Measurements from ENCODE around the gene RHOXF1.
"Not testable (repeated sequence)": the region's sequence is repeated elsewhere in the genome, so short reads cannot be mapped to it uniquely, and the experiment has no call there.

Gene RHOXF1

DNA sequence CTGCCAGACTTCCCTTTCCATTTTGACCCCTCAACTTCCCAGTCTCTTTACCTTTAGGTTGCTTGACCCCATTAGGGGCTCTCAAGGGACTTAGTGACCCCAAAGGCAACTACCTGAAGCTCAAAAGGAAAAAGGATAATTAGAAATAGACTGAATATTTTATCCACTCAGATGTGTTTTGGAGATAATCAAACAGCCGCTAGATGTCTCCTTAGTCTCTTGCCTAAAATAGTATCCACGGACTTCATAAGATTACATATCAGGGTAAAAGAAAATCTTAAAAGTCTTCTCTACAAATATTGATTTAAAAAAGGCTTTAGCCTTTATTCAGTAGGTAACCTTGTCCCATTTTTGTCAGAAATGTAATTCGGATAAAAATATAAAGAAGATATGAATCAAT, 21.7 kb upstream of the RHOXF1 start:
- no peaks in the 10 kb centered on the region for H3K36me3 ChIP-seq (ENCODE audit: control insufficient read depth, insufficient read depth, low read length)

GRCh38 chrX:120136840-120137239, 21.1 kb upstream of the RHOXF1 start:
- no peaks in the 10 kb centered on the region for H3K9me3 ChIP-seq (ENCODE audit: control insufficient read depth, low read length)
- no peak overlapping the region for H3K27ac ChIP-seq (ENCODE audit: insufficient read depth, low read length, poor library complexity, severe bottlenecking)
- no peak overlapping the region for H3K4me3 ChIP-seq (ENCODE audit: insufficient read depth, low read depth, low read length, poor library complexity, severe bottlenecking)
- DNase-seq: no peak
- no peaks in the 10 kb centered on the region for H3K27me3 ChIP-seq (replicated peaks; ENCODE audit: control insufficient read depth, insufficient read depth, low read length, poor library complexity, severe bottlenecking)
- no peaks in the 10 kb centered on the region for H3K36me3 ChIP-seq (ENCODE audit: control insufficient read depth, insufficient read depth, low read length)
- H3K4me1 ChIP-seq (ENCODE audit: control insufficient read depth, insufficient read depth, low read length, poor library complexity, severe bottlenecking): no peaks in the 10 kb centered on the region

More for the DNA sequence above, 21.7 kb upstream of the RHOXF1 start:
- DNase-seq: no peak
- Histone ChIP-seq H3K27ac (ENCODE audit: insufficient read depth, low read length, poor library complexity, severe bottlenecking) (no peak overlapping the region), H3K9me3 (ENCODE audit: control insufficient read depth, low read length) (no peaks in the 10 kb centered on the region), H3K27me3 (replicated peaks; ENCODE audit: control insufficient read depth, insufficient read depth, low read length, poor library complexity, severe bottlenecking) (no peaks in the 10 kb centered on the region), H3K4me3 (ENCODE audit: insufficient read depth, low read depth, low read length, poor library complexity, severe bottlenecking) (no peak overlapping the region), H3K4me1 (ENCODE audit: control insufficient read depth, insufficient read depth, low read length, poor library complexity, severe bottlenecking) (no peaks in the 10 kb centered on the region)

GRCh38 chrX:120136128-120136527, 20.4 kb upstream of the RHOXF1 start:
- no peak overlapping the region for H3K4me3 ChIP-seq (ENCODE audit: insufficient read depth, low read depth, low read length, poor library complexity, severe bottlenecking)
- no peak overlapping the region for H3K27ac ChIP-seq (ENCODE audit: insufficient read depth, low read length, poor library complexity, severe bottlenecking)
- H3K27me3 ChIP-seq (replicated peaks; ENCODE audit: control insufficient read depth, insufficient read depth, low read length, poor library complexity, severe bottlenecking): no peaks in the 10 kb centered on the region
- no peaks in the 10 kb centered on the region for H3K9me3 ChIP-seq (ENCODE audit: control insufficient read depth, low read length)
- no peaks in the 10 kb centered on the region for H3K36me3 ChIP-seq (ENCODE audit: control insufficient read depth, insufficient read depth, low read length)
- H3K4me1 ChIP-seq (ENCODE audit: control insufficient read depth, insufficient read depth, low read length, poor library complexity, severe bottlenecking): no peaks in the 10 kb centered on the region
- no peak for DNase-seq

- not testable (repeated sequence) for H3K9me3 ChIP-seq (ENCODE audit: control insufficient read depth, low read length); H3K27me3 ChIP-seq (replicated peaks; ENCODE audit: control insufficient read depth, insufficient read depth, low read length, poor library complexity, severe bottlenecking); H3K4me1 ChIP-seq (ENCODE audit: control insufficient read depth, insufficient read depth, low read length, poor library complexity, severe bottlenecking); DNase-seq; H3K4me3 ChIP-seq (ENCODE audit: insufficient read depth, low read depth, low read length, poor library complexity, severe bottlenecking); H3K36me3 ChIP-seq (ENCODE audit: control insufficient read depth, insufficient read depth, low read length); H3K27ac ChIP-seq (ENCODE audit: insufficient read depth, low read length, poor library complexity, severe bottlenecking)
Observed at GRCh38 chrX:120128306-120128846, 12.7 kb upstream of the RHOXF1 start.

DNA sequence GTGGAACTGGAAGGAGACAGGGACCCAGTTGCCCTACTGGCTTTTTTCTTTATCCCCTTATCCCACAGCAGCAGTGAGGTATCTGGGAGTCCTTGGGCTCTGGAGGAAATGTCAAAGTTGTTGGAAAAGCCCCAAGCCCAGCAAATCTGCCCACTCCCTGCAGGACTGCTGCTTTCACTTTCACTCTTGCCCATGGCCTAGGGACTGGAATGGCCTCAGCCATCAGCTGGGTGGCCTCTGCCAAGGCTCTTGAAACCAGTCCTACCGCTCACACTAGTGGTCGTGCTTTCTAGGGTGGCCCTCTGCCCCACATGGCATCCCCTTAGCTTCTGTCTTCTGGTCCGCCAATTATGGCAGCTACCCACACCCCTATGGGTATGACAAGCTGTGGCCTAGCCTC, 9.7 kb upstream of the RHOXF1 start:
- no peaks in the 10 kb centered on the region for H3K9me3 ChIP-seq (ENCODE audit: control insufficient read depth, low read length)
- H3K4me3 ChIP-seq (ENCODE audit: insufficient read depth, low read depth, low read length, poor library complexity, severe bottlenecking): no peak overlapping the region
- no peak overlapping the region for H3K27ac ChIP-seq (ENCODE audit: insufficient read depth, low read length, poor library complexity, severe bottlenecking)
- no peaks in the 10 kb centered on the region for H3K36me3 ChIP-seq (ENCODE audit: control insufficient read depth, insufficient read depth, low read length)
- no peaks in the 10 kb centered on the region for H3K27me3 ChIP-seq (replicated peaks; ENCODE audit: control insufficient read depth, insufficient read depth, low read length, poor library complexity, severe bottlenecking)
- no peaks in the 10 kb centered on the region for H3K4me1 ChIP-seq (ENCODE audit: control insufficient read depth, insufficient read depth, low read length, poor library complexity, severe bottlenecking)
- DNase-seq: no peak

DNA sequence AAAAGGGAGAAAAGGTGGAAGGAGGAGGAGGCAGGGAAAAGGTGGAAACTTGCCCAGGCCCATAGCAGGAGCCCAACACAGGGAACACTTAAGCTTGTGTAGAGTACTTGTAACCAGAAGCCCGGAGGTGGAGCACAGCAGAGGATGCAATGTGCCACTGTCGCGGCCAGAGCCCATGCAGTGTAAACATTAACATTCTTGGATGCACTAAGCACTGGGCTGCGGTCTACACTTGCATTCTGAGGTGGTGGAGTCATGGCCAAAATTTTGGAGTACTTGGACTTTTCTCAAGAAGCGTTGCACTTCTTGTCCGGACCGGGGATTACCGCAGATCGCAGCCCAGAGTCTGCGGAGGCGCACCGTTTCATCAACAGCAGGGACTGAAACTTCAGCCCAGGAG, 4.5 kb upstream of the RHOXF1 start:
- no peak for DNase-seq
- Histone ChIP-seq H3K4me3 (ENCODE audit: insufficient read depth, low read depth, low read length, poor library complexity, severe bottlenecking) (no peak overlapping the region), H3K9me3 (ENCODE audit: control insufficient read depth, low read length) (no peaks in the 10 kb centered on the region), H3K36me3 (ENCODE audit: control insufficient read depth, insufficient read depth, low read length) (no peaks in the 10 kb centered on the region), H3K27ac (ENCODE audit: insufficient read depth, low read length, poor library complexity, severe bottlenecking) (no peak overlapping the region), H3K27me3 (replicated peaks; ENCODE audit: control insufficient read depth, insufficient read depth, low read length, poor library complexity, severe bottlenecking) (no peaks in the 10 kb centered on the region), H3K4me1 (ENCODE audit: control insufficient read depth, insufficient read depth, low read length, poor library complexity, severe bottlenecking) (no peaks in the 10 kb centered on the region)

DNA sequence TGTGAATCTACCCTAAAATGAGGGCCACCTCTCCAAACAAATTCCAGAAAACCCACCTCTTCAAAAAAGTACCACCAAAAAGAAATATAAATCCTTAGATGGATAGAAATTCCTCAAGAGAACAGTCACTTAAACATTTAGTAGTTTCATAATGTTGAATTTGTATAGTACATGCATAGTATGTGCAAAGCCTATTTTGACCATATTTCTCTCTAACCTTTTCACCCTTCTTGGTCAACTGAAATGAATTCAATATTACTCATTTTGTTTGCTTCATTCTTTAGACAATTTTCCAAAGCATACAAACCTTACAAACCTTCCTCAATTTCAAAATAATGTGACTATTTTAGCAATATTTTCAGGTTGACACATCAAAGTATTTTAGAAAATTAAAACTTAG, 4.1 kb downstream of the RHOXF1 start:
- no peaks in the 10 kb centered on the region for H3K4me1 ChIP-seq (ENCODE audit: control insufficient read depth, insufficient read depth, low read length, poor library complexity, severe bottlenecking)
- H3K4me3 ChIP-seq (ENCODE audit: insufficient read depth, low read depth, low read length, poor library complexity, severe bottlenecking): no peak overlapping the region
- no peaks in the 10 kb centered on the region for H3K36me3 ChIP-seq (ENCODE audit: control insufficient read depth, insufficient read depth, low read length)
- H3K27me3 ChIP-seq (replicated peaks; ENCODE audit: control insufficient read depth, insufficient read depth, low read length, poor library complexity, severe bottlenecking): no peaks in the 10 kb centered on the region
- no peaks in the 10 kb centered on the region for H3K9me3 ChIP-seq (ENCODE audit: control insufficient read depth, low read length)
- no peak for DNase-seq
- no peak overlapping the region for H3K27ac ChIP-seq (ENCODE audit: insufficient read depth, low read length, poor library complexity, severe bottlenecking)

DNA sequence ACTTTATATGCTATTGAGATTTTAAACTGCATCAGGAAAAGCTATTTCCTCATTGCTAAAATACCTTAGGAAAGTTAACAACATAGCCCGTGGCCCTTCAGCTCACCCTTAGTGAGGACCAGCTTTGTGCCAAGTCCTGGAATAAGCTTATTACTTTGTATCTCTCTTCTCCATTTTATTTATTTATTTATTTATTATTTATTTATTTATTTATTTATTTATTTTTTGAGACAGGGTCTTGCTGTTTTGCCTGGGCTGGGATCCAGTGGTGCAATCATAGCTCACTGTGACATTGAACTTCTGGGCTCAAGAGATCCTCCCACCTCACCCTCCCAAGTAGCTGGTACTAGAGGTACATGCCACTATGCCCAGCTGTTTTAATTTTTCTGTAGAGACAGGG, 6.3 kb downstream of the RHOXF1 start:
- no peak overlapping the region for H3K4me3 ChIP-seq (ENCODE audit: insufficient read depth, low read depth, low read length, poor library complexity, severe bottlenecking)
- no peaks in the 10 kb centered on the region for H3K9me3 ChIP-seq (ENCODE audit: control insufficient read depth, low read length)
- no peak overlapping the region for H3K27ac ChIP-seq (ENCODE audit: insufficient read depth, low read length, poor library complexity, severe bottlenecking)
- H3K4me1 ChIP-seq (ENCODE audit: control insufficient read depth, insufficient read depth, low read length, poor library complexity, severe bottlenecking): no peaks in the 10 kb centered on the region
- no peaks in the 10 kb centered on the region for H3K36me3 ChIP-seq (ENCODE audit: control insufficient read depth, insufficient read depth, low read length)
- H3K27me3 ChIP-seq (replicated peaks; ENCODE audit: control insufficient read depth, insufficient read depth, low read length, poor library complexity, severe bottlenecking): no peaks in the 10 kb centered on the region
- DNase-seq: no peak

- H3K9me3 ChIP-seq (ENCODE audit: control insufficient read depth, low read length); H3K27me3 ChIP-seq (replicated peaks; ENCODE audit: control insufficient read depth, insufficient read depth, low read length, poor library complexity, severe bottlenecking); H3K4me3 ChIP-seq (ENCODE audit: insufficient read depth, low read depth, low read length, poor library complexity, severe bottlenecking); H3K27ac ChIP-seq (ENCODE audit: insufficient read depth, low read length, poor library complexity, severe bottlenecking); DNase-seq; H3K4me1 ChIP-seq (ENCODE audit: control insufficient read depth, insufficient read depth, low read length, poor library complexity, severe bottlenecking); H3K36me3 ChIP-seq (ENCODE audit: control insufficient read depth, insufficient read depth, low read length): not testable (repeated sequence)
Observed at GRCh38 chrX:120104707-120105106, 11.0 kb downstream of the RHOXF1 start.

DNA sequence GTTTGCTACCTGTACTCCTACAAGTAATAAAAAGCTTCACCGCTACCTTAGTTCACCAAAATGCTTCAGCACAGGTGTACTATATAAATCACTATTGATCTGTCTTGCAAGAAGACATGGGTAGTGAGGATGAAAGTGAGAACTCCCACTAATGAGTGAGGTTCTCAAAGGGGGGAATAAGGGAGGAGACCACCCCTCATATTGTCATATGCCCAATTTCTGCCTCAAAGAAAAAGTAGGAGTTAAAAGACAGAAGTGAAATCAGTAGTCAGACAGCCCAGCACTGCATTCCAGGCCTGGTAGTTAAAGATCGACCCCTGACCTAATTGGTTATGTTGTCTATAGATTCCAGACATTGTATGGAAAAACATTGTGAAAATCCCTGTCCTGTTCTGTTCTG, 14.7 kb downstream of the RHOXF1 start:
- H3K9me3 ChIP-seq (ENCODE audit: control insufficient read depth, low read length); H3K27ac ChIP-seq (ENCODE audit: insufficient read depth, low read length, poor library complexity, severe bottlenecking); H3K36me3 ChIP-seq (ENCODE audit: control insufficient read depth, insufficient read depth, low read length); H3K27me3 ChIP-seq (replicated peaks; ENCODE audit: control insufficient read depth, insufficient read depth, low read length, poor library complexity, severe bottlenecking); H3K4me3 ChIP-seq (ENCODE audit: insufficient read depth, low read depth, low read length, poor library complexity, severe bottlenecking); DNase-seq; H3K4me1 ChIP-seq (ENCODE audit: control insufficient read depth, insufficient read depth, low read length, poor library complexity, severe bottlenecking): not testable (repeated sequence)

DNA sequence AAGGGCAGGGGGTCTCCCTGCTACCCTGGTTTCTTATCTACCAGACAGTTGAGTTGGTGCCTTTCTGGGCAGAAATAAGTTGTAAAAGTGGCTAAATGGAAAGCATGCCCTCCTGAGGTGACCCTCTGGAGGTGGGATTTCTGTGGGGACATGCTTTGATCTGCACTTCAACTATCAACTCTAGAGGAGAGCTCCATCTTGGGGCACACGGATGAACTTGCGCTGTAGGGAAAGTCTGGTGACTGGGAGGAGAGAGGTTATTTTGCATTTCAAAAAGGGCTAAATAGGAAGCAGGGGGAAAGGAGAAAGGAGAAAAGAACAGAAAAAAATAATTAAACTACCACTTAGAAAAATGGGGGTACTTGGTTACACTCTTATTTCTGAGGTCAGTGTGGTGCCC, 25.5 kb downstream of the RHOXF1 start:
- H3K9me3 ChIP-seq (ENCODE audit: control insufficient read depth, low read length): no peaks in the 10 kb centered on the region
- no peak overlapping the region for H3K4me3 ChIP-seq (ENCODE audit: insufficient read depth, low read depth, low read length, poor library complexity, severe bottlenecking)
- no peak for DNase-seq
- H3K27me3 ChIP-seq (replicated peaks; ENCODE audit: control insufficient read depth, insufficient read depth, low read length, poor library complexity, severe bottlenecking): no peaks in the 10 kb centered on the region
- H3K4me1 ChIP-seq (ENCODE audit: control insufficient read depth, insufficient read depth, low read length, poor library complexity, severe bottlenecking): no peaks in the 10 kb centered on the region
- no peaks in the 10 kb centered on the region for H3K36me3 ChIP-seq (ENCODE audit: control insufficient read depth, insufficient read depth, low read length)
- no peak overlapping the region for H3K27ac ChIP-seq (ENCODE audit: insufficient read depth, low read length, poor library complexity, severe bottlenecking)

Data from effector memory CD4-positive, alpha-beta T cell (primary cell).